Neuronal stem cell (in vitro differentiated cells): ENCODE results near the gene FOXRED1.
"Not testable (repeated sequence)": the region's sequence is repeated elsewhere in the genome, so short reads cannot be mapped to it uniquely, and the experiment has no call there.

Experiments used
- DNase-seq: peaks from one replicate; pipeline ENCODE4 v3.0.0-alpha.2; 2013; ENCODE audit warnings: low spot score
- H2AFZ ChIP-seq: one replicate; pipeline ENCODE4 v1.6.1; 2013; ENCODE audit warnings: mild to moderate bottlenecking, low read length, inconsistent platforms
- H2AK5ac ChIP-seq: 2 replicates; pipeline ENCODE4 v1.6.1; 2013; ENCODE audit warnings: low read depth, mild to moderate bottlenecking, inconsistent platforms, low read length, moderate library complexity, mixed read lengths
- H2BK120ac ChIP-seq: 2 replicates; pipeline ENCODE4 v1.6.1; 2013; ENCODE audit warnings: low read depth, mild to moderate bottlenecking, inconsistent platforms, low read length, moderate library complexity, mixed read lengths
- H2BK12ac ChIP-seq: one replicate; pipeline ENCODE4 v1.6.1; 2013; ENCODE audit warnings: low read length, inconsistent platforms
- H2BK15ac ChIP-seq: 2 replicates; pipeline ENCODE4 v1.6.1; 2013; ENCODE audit warnings: mild to moderate bottlenecking, low read length, inconsistent platforms, mixed read lengths
- H2BK5ac ChIP-seq: one replicate; pipeline ENCODE4 v1.6.1; 2013; ENCODE audit warnings: inconsistent platforms, mild to moderate bottlenecking, low read length, moderate library complexity
- H3K14ac ChIP-seq: one replicate; pipeline ENCODE4 v1.6.1; 2013; ENCODE audit warnings: low read length, inconsistent platforms
- H3K18ac ChIP-seq: 2 replicates; pipeline ENCODE4 v1.6.1; 2013; ENCODE audit warnings: low read length, inconsistent platforms
- H3K23ac ChIP-seq: 2 replicates; pipeline ENCODE4 v1.6.1; 2013; ENCODE audit warnings: low read depth, mild to moderate bottlenecking, mixed read lengths, low read length, inconsistent platforms; ENCODE audit not compliant: poor library complexity
- H3K27ac ChIP-seq: replicated peaks from 3 replicates; pipeline ENCODE4 v1.5.1; 2013; ENCODE audit warnings: low read length, inconsistent platforms
- H3K27me3 ChIP-seq, 3 experiments: 2 replicates each; pipeline ENCODE4 v1.6.1; 2013; ENCODE audit warnings: low read length in 3 of 3, mild to moderate bottlenecking in 2 of 3, inconsistent platforms in 1 of 3, low read depth in 1 of 3, mixed read lengths in 1 of 3, moderate library complexity in 1 of 3; ENCODE audit not compliant: control insufficient read depth in 3 of 3, insufficient read depth in 3 of 3
- H3K36me3 ChIP-seq, 2 donors: replicated peaks in 1 of 2; 2 replicates each; pipeline ENCODE4 v1.6.1; 2013; ENCODE audit warnings: low read length in 2 of 2; ENCODE audit not compliant: control insufficient read depth in 2 of 2, insufficient read depth in 2 of 2
- H3K4ac ChIP-seq: 2 replicates; pipeline ENCODE4 v1.6.1; 2013; ENCODE audit warnings: inconsistent platforms, mild to moderate bottlenecking, low read length, moderate library complexity
- H3K4me1 ChIP-seq, 2 donors: 1 replicate in 1 of 2; 2 replicates in 1 of 2; pipeline ENCODE4 v1.6.1; 2013; ENCODE audit warnings: low read length in 2 of 2, low read depth in 1 of 2; ENCODE audit not compliant: control insufficient read depth in 2 of 2, insufficient read depth in 1 of 2
- H3K4me2 ChIP-seq: one replicate; pipeline ENCODE4 v1.6.1; 2013; ENCODE audit warnings: mild to moderate bottlenecking, low read length, inconsistent platforms; ENCODE audit not compliant: insufficient read depth, poor library complexity, severe bottlenecking
- H3K4me3 ChIP-seq, 2 donors: 2 replicates each; pipeline ENCODE4 v1.5.1; 2013; ENCODE audit warnings: low read length in 2 of 2, mild to moderate bottlenecking in 2 of 2, inconsistent platforms in 1 of 2, moderate library complexity in 1 of 2
- H3K79me1 ChIP-seq: one replicate; pipeline ENCODE4 v1.6.1; 2013; ENCODE audit warnings: low read depth, mild to moderate bottlenecking, inconsistent platforms, low read length, moderate library complexity
- H3K9ac ChIP-seq: one replicate; pipeline ENCODE4 v1.6.1; 2013; ENCODE audit warnings: mild to moderate bottlenecking, low read depth, low read length, inconsistent platforms; ENCODE audit not compliant: poor library complexity
- H3K9me3 ChIP-seq, 2 donors: replicated peaks in 1 of 2; 2 replicates each; pipeline versions ENCODE3 to v1.6.1; 2013; ENCODE audit warnings: low read length in 2 of 2, mild to moderate bottlenecking in 2 of 2, inconsistent platforms in 1 of 2, low read depth in 1 of 2, mixed read lengths in 1 of 2, moderate library complexity in 1 of 2; ENCODE audit not compliant: control insufficient read depth in 2 of 2, insufficient read depth in 1 of 2
- H4K8ac ChIP-seq: one replicate; pipeline ENCODE4 v1.6.1; 2013; ENCODE audit warnings: low read depth, mild to moderate bottlenecking, inconsistent platforms, low read length, moderate library complexity
- H4K91ac ChIP-seq: one replicate; pipeline ENCODE4 v1.6.1; 2013; ENCODE audit warnings: low read length, low read depth, mild to moderate bottlenecking, inconsistent platforms; ENCODE audit not compliant: poor library complexity
- WGBS, 2 donors: extraction: QIAGEN DNeasy Blood & Tissue Kit; methylation state at CpG; one replicate each; pipeline ENCODE4 v1.1.7; 2013; ENCODE audit warnings: missing lambda C conversion rate in 2 of 2, mixed read lengths in 1 of 2; ENCODE audit not compliant: insufficient read length in 2 of 2, insufficient replicate concordance in 1 of 2; ENCODE audit errors: extremely low coverage in 2 of 2; 5-methylcytosine and 5-hydroxymethylcytosine counted together

FOXRED1 gene

GRCh38 chr11:126305699-126306098 is 36.7 kb downstream of the FOXRED1 start:
- no peaks in the 10 kb centered on the region for H3K79me1 ChIP-seq
- H4K8ac ChIP-seq: no peak overlapping the region
- H3K36me3 ChIP-seq: peaks cover 6 to 27% of the 10 kb centered on the region in 2 donors
- H2BK15ac ChIP-seq: no peak overlapping the region
- H3K9ac ChIP-seq: no peak overlapping the region
- no peak overlapping the region for H3K4me3 ChIP-seq
- no peak overlapping the region for H3K4me2 ChIP-seq
- no CpG with 5 or more reads among the region's 4 CpGs for WGBS, 2 donors
- no peak overlapping the region for H3K4ac ChIP-seq
- H2AK5ac ChIP-seq: no peak overlapping the region
- H3K27ac ChIP-seq: no peak overlapping the region
- no peak overlapping the region for H2AFZ ChIP-seq
- no peak for DNase-seq
- H2BK120ac ChIP-seq: no peak overlapping the region
- no peak overlapping the region for H2BK12ac ChIP-seq
- H4K91ac ChIP-seq: no peak overlapping the region
- no peak overlapping the region for H2BK5ac ChIP-seq
- no peaks in the 10 kb centered on the region for H3K9me3 ChIP-seq
- H3K23ac ChIP-seq: no peak overlapping the region
- H3K27me3 ChIP-seq: no peaks in the 10 kb centered on the region
- H3K14ac ChIP-seq: no peak overlapping the region
- H3K18ac ChIP-seq: no peak overlapping the region
- H3K4me1 ChIP-seq: peaks cover 4 to 10% of the 10 kb centered on the region in 2 donors

- no peak overlapping the region for H2BK120ac ChIP-seq
- no peak overlapping the region for H3K4me3 ChIP-seq
- no peak overlapping the region for H3K27ac ChIP-seq
- no peaks in the 10 kb centered on the region for H3K79me1 ChIP-seq
- H2BK5ac ChIP-seq: no peak overlapping the region
- H3K27me3 ChIP-seq: no peaks in the 10 kb centered on the region
- H3K9ac ChIP-seq: no peak overlapping the region
- no peak overlapping the region for H3K4ac ChIP-seq
- no peak overlapping the region for H2BK15ac ChIP-seq
- no peak for DNase-seq
- no peak overlapping the region for H3K4me2 ChIP-seq
- no peak overlapping the region for H2AK5ac ChIP-seq
- H3K36me3 ChIP-seq: peaks cover 3 to 26% of the 10 kb centered on the region in 2 donors
- no peak overlapping the region for H2BK12ac ChIP-seq
- H3K4me1 ChIP-seq: peaks cover 4 to 10% of the 10 kb centered on the region in 2 donors
- no peak overlapping the region for H4K8ac ChIP-seq
- H4K91ac ChIP-seq: no peak overlapping the region
- no peak overlapping the region for H2AFZ ChIP-seq
- no peak overlapping the region for H3K23ac ChIP-seq
- no peaks in the 10 kb centered on the region for H3K9me3 ChIP-seq
- no peak overlapping the region for H3K18ac ChIP-seq
- H3K14ac ChIP-seq: no peak overlapping the region
- WGBS, 2 donors: no CpG with 5 or more reads among the region's 5 CpGs
Measured at GRCh38 chr11:126307706-126308105, 38.8 kb downstream of the FOXRED1 start.

GRCh38 chr11:126308271-126308671 is 39.3 kb downstream of the FOXRED1 start:
- Histone ChIP-seq H4K91ac (no peak overlapping the region), H3K9ac (no peak overlapping the region), H3K23ac (no peak overlapping the region), H3K79me1 (no peaks in the 10 kb centered on the region), H2AFZ (no peak overlapping the region), H4K8ac (no peak overlapping the region), H3K4ac (no peak overlapping the region), H2AK5ac (no peak overlapping the region), H2BK15ac (no peak overlapping the region), H2BK5ac (no peak overlapping the region), H3K4me3 (no peak overlapping the region), H3K4me1 (peaks cover 3 to 5% of the 10 kb centered on the region in 2 donors), H3K18ac (no peak overlapping the region), H2BK12ac (no peak overlapping the region), H3K36me3 (peaks cover 3 to 26% of the 10 kb centered on the region in 2 donors), H3K14ac (no peak overlapping the region), H3K27me3 (no peaks in the 10 kb centered on the region), H2BK120ac (no peak overlapping the region), H3K27ac (no peak overlapping the region), H3K9me3 (no peaks in the 10 kb centered on the region), H3K4me2 (no peak overlapping the region)
- DNase-seq: no peak
- no CpG with 5 or more reads among the region's 4 CpGs for WGBS, 2 donors

- H2AK5ac ChIP-seq, H3K4me2 ChIP-seq, DNase-seq, H2BK15ac ChIP-seq, H2BK12ac ChIP-seq, H3K79me1 ChIP-seq, H3K4me3 ChIP-seq, H3K14ac ChIP-seq, H2BK120ac ChIP-seq, H4K91ac ChIP-seq, H3K9ac ChIP-seq, H3K27me3 ChIP-seq, H3K27ac ChIP-seq, H3K4me1 ChIP-seq, H2AFZ ChIP-seq, H3K4ac ChIP-seq, H3K9me3 ChIP-seq, H4K8ac ChIP-seq, H3K18ac ChIP-seq, H3K23ac ChIP-seq, H2BK5ac ChIP-seq: not testable (repeated sequence)
- no CpG with 5 or more reads among the region's 4 CpGs for WGBS, 2 donors
- H3K36me3 ChIP-seq: peaks cover 3 to 31% of the 10 kb centered on the region in 2 donors
Measured at GRCh38 chr11:126308771-126309170, 39.8 kb downstream of the FOXRED1 start.
